Body of pancreas (tissue), 4 donors: ENCODE measurements around the gene MRPL34.

Experiments used
- CTCF ChIP-seq, 7 experiments: fragments of 450-650 bp in 4 of 7; fragments of 200-600 bp in 3 of 7; sonication (generic) in 3 of 7; IDR thresholded peaks; one replicate each; pipeline ENCODE4 v1.5.1; 2016 to 2019; ENCODE audit warnings: antibody characterized with exemption in 7 of 7
- POLR2A ChIP-seq, 3 donors: fragments of 450-650 bp; IDR thresholded peaks; one replicate each; pipeline ENCODE4 v1.6.1; 2016; ENCODE audit warnings: antibody characterized with exemption in 3 of 3, mild to moderate bottlenecking in 2 of 3

- TF ChIP-seq POLR2A (IDR thresholded peaks at IDR 0.05) (no peak), CTCF (IDR thresholded peaks at IDR 0.05) (no peak)
These were observed 49.5 kb upstream of the MRPL34 start for GRCh38 chr19:17256130-17256529.
